Activated T-cell treated with anti-CD3 and anti-CD28 coated beads, Interleukin-2, amount 50 U/mL, for 24 hours (primary cell): ENCODE measurements around the gene ABLIM2.

Experiments
- DNase-seq: peaks from one replicate; pipeline ENCODE4 v3.0.0-alpha.2; 2020
- H3K27ac Mint-ChIP-seq: 2 replicates; pipeline ENCODE4 v1.8.0; 2020; ENCODE audit warnings: mild to moderate bottlenecking, mixed read lengths
- H3K27me3 Mint-ChIP-seq: 2 replicates; pipeline ENCODE4 v1.8.0; 2020; ENCODE audit warnings: mixed read lengths
- H3K36me3 Mint-ChIP-seq: 2 replicates; pipeline ENCODE4 v1.8.0; 2020; ENCODE audit warnings: low read depth, mixed read lengths
- H3K4me1 Mint-ChIP-seq: 2 replicates; pipeline ENCODE4 v1.8.0; 2020; ENCODE audit warnings: low read depth, mixed read lengths
- H3K4me3 Mint-ChIP-seq: 2 replicates; pipeline ENCODE4 v1.8.0; 2020; ENCODE audit warnings: mild to moderate bottlenecking, moderate library complexity, mixed read lengths
- H3K9me3 Mint-ChIP-seq: 2 replicates; pipeline ENCODE4 v1.8.0; 2020; ENCODE audit warnings: mixed read lengths

Gene ABLIM2

GRCh38 chr4:8084712-8085490, 73.7 kb downstream of the ABLIM2 start:
- no peaks in the 10 kb centered on the region for H3K27me3 Mint-ChIP-seq
- DNase-seq = no peak
- H3K4me3 Mint-ChIP-seq = no peak overlapping the region
- no peaks in the 10 kb centered on the region for H3K36me3 Mint-ChIP-seq
- no peaks in the 10 kb centered on the region for H3K9me3 Mint-ChIP-seq
- no peaks in the 10 kb centered on the region for H3K4me1 Mint-ChIP-seq
- no peak overlapping the region for H3K27ac Mint-ChIP-seq

GRCh38 chr4:8084031-8084660, 74.5 kb downstream of the ABLIM2 start:
- H3K27me3 Mint-ChIP-seq = no peaks in the 10 kb centered on the region
- H3K27ac Mint-ChIP-seq = no peak overlapping the region
- no peaks in the 10 kb centered on the region for H3K4me1 Mint-ChIP-seq

GRCh38 chr4:8083086-8083825, 75.4 kb downstream of the ABLIM2 start:
- Mint-ChIP-seq H3K27me3 (no peaks in the 10 kb centered on the region), H3K4me1 (no peaks in the 10 kb centered on the region), H3K36me3 (no peaks in the 10 kb centered on the region), H3K27ac (no peak overlapping the region), H3K4me3 (no peak overlapping the region), H3K9me3 (no peaks in the 10 kb centered on the region)
- DNase-seq = no peak

More at GRCh38 chr4:8084031-8084660, 74.5 kb downstream of the ABLIM2 start:
- Mint-ChIP-seq H3K9me3 (no peaks in the 10 kb centered on the region), H3K4me3 (no peak overlapping the region), H3K36me3 (no peaks in the 10 kb centered on the region)
- DNase-seq = no peak

DNA sequence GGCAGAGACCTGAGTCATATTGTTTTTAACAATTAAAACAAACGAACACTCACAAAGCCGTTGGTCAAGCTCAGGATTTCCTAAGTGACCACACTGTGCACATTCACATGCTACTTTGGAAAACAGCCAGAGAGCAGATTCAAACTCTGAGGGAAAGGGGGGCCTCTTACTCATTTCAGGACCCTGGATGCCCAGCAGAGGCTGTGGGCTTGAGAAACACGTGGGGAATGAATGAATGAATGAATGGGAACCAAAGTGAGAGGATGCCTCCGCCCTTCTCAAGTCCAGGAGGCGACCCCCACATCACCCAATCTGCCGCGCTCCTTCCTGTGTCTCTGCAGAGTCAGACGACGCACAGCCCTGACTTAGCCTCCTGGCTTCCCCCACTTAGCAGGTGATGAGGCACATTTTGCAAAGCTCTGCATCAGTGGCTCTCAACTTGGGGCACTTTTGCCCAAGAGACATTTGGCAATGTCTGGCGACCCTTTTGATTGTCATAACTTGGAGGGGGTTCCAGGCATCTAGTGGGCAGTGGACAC, 76.0 kb downstream of the ABLIM2 start:
- Mint-ChIP-seq H3K36me3 (no peaks in the 10 kb centered on the region), H3K27ac (no peak overlapping the region), H3K4me3 (no peak overlapping the region), H3K4me1 (no peaks in the 10 kb centered on the region), H3K9me3 (no peaks in the 10 kb centered on the region), H3K27me3 (no peaks in the 10 kb centered on the region)
- no peak for DNase-seq

DNA sequence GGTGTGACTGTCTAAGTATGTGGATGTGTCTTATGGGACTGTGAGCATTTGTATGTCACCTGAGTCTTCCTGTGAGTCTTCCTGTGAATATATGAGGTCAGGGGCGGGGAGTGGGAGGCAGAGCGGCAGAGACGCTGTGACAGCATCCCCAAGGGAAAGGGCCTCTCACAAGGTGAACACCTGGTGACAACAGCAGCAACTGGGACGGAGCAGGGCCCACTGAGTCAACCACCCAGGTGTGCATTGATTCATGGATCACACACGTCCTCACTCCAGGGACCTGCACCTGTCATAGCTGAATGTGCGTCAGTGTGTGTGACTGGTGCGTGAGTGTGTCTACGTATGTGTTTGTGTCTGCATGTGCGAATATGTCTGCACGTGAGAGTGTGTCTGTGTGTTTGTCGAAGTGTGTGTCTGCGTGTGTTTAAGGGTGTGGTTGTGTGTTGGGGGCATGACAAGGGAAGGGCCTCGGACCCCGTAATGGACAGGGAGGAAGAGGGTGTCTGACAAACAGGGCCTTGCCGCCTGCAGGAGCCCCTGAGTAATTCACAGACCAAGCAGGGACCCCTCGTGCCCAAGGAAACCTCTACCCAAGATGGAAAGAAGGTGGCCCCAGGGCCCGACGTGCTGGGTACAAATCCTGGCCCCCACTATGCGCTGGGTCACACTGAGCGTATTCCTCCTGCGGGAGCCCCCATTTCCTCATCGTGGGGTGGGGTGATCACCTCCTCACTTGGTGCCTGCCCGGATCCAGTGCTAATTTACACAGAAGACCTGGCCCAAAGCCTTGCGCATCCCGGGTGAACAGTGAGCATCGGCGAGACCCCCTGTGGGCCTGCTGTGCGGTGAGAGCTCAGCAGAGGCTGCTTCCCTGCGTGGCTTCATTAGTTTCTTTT, 76.7 kb downstream of the ABLIM2 start:
- Mint-ChIP-seq H3K27me3 (no peaks in the 10 kb centered on the region), H3K4me3 (no peak overlapping the region), H3K27ac (no peak overlapping the region), H3K36me3 (no peaks in the 10 kb centered on the region), H3K9me3 (no peaks in the 10 kb centered on the region), H3K4me1 (no peaks in the 10 kb centered on the region)
- DNase-seq = no peak

DNA sequence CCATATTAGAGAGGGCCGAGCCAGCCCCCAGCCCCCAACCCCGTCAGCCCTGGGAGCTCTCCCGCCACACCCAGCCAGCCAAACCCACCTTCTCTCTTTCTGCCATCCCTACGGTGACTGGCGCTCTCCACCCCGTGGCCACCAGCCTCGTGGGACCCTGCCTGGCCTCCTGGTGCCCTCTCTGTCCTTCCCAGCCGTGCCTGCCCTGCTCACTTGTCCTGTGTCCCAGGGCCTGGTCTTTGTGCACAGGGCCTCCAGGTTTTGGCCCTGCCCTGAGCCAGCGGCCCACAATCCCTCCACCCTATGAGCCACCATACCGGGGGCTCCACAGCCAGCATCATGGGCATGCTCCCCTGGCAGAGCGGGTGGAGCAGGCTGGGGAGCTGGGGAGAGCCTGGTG, 77.4 kb downstream of the ABLIM2 start:
- no peaks in the 10 kb centered on the region for H3K27me3 Mint-ChIP-seq
- H3K4me3 Mint-ChIP-seq = no peak overlapping the region
- no peak for DNase-seq
- no peak overlapping the region for H3K27ac Mint-ChIP-seq
- H3K36me3 Mint-ChIP-seq = no peaks in the 10 kb centered on the region
- H3K4me1 Mint-ChIP-seq = no peaks in the 10 kb centered on the region
- no peaks in the 10 kb centered on the region for H3K9me3 Mint-ChIP-seq

- H3K36me3 Mint-ChIP-seq = no peaks in the 10 kb centered on the region
- no peaks in the 10 kb centered on the region for H3K4me1 Mint-ChIP-seq
- no peak for DNase-seq
- no peak overlapping the region for H3K27ac Mint-ChIP-seq
- H3K9me3 Mint-ChIP-seq = no peaks in the 10 kb centered on the region
- no peaks in the 10 kb centered on the region for H3K27me3 Mint-ChIP-seq
- H3K4me3 Mint-ChIP-seq = no peak overlapping the region
Measured at GRCh38 chr4:8080754-8081065, 77.9 kb downstream of the ABLIM2 start.

DNA sequence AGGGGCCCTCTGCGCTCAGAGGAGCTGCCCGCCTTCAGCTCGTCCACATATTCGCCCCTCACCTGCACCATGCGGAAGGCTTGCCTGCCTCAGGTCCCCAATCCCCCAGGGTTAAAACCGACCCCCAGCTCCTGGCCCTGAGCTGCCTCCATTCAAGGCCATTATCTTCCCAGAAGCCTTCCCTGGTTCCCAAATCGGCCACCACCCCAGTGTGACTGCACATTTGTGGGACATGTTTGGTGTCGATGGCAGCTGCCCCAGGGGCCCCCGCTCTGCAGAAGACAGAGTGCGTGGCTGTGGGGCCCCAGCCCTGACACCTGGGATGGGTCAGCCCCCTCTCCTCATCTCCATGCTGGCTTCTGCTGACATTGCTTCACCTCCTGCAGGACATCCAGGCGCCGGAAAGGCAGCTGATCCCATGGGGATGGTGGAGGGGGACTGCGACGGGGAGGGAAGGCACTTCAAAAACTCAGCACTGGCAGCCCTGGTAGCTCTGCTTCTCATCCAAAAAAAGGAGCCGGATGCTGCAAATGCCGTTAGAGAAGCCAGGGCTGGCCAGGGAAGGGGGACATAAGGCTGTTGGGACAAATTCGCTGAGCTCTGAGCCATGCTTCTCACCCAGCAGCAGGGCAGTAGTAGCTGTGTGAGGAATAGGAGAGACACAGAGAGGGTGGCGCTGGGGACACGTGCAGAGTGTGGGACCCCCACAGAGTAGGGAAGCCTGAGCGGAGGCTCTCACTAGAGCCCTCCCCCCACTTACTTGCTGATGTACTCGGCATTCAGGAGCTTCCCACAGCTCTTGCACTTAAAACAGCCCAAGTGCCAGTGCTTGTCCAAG, 78.5 kb downstream of the ABLIM2 start:
- no peak overlapping the region for H3K27ac Mint-ChIP-seq
- no peak overlapping the region for H3K4me3 Mint-ChIP-seq
- H3K36me3 Mint-ChIP-seq = no peaks in the 10 kb centered on the region
- no peaks in the 10 kb centered on the region for H3K9me3 Mint-ChIP-seq
- DNase-seq = no peak
- no peaks in the 10 kb centered on the region for H3K4me1 Mint-ChIP-seq
- H3K27me3 Mint-ChIP-seq = no peaks in the 10 kb centered on the region

DNA sequence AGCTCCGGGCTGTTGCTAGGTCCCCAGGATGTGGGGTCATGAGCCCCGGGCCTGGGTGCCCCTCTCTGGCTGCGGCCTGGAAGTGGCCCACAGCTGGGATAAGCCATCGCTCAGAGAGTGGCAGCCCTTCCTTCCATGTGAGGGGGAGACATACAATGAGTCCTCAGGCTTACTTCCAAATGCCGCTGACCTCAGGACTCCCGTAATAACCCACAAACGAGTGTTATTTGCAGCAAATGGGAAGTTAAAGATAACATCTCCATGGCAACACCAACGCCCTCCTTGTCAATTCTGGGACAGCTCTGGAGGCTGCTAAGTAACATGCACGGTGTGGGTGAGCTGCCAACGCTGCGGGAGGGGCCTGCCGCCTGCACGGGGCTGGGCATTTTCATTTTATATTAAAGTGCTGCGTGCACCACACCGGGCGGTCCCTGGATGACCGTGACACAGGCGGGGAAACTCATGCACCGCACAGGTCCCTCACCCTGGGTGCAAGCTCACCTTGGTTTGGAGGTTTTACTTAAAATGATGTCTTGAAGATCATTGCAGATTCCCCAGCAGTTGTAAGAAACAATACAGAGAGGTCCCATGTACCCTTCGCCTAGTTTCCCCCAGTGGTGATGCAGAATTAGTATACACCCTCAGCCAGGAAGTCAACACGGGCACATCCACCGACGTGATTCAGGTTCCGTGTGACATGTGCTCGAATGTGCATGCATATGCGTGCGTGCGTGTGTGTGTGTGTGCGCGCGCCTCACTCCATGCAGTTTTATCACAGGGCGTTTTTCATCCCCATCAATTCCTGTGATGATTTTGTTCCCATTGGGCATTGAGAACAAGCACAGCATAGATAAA, 79.4 kb downstream of the ABLIM2 start:
- no peak for DNase-seq
- no peaks in the 10 kb centered on the region for H3K36me3 Mint-ChIP-seq
- no peak overlapping the region for H3K4me3 Mint-ChIP-seq
- H3K27ac Mint-ChIP-seq = no peak overlapping the region
- H3K27me3 Mint-ChIP-seq = no peaks in the 10 kb centered on the region
- no peaks in the 10 kb centered on the region for H3K4me1 Mint-ChIP-seq
- no peaks in the 10 kb centered on the region for H3K9me3 Mint-ChIP-seq

- no peak overlapping the region for H3K27ac Mint-ChIP-seq
- no peaks in the 10 kb centered on the region for H3K27me3 Mint-ChIP-seq
- DNase-seq = no peak
- H3K4me1 Mint-ChIP-seq = no peaks in the 10 kb centered on the region
- no peaks in the 10 kb centered on the region for H3K9me3 Mint-ChIP-seq
- H3K36me3 Mint-ChIP-seq = no peaks in the 10 kb centered on the region
- H3K4me3 Mint-ChIP-seq = no peak overlapping the region
Measured at GRCh38 chr4:8078610-8079015, 80.0 kb downstream of the ABLIM2 start.

- DNase-seq = no peak
- Mint-ChIP-seq H3K36me3 (no peaks in the 10 kb centered on the region), H3K4me3 (no peak overlapping the region), H3K4me1 (no peaks in the 10 kb centered on the region), H3K27me3 (peaks cover under 1% of the 10 kb centered on the region), H3K27ac (no peak overlapping the region), H3K9me3 (no peaks in the 10 kb centered on the region)
Measured at GRCh38 chr4:8078109-8078494, 80.5 kb downstream of the ABLIM2 start.

DNA sequence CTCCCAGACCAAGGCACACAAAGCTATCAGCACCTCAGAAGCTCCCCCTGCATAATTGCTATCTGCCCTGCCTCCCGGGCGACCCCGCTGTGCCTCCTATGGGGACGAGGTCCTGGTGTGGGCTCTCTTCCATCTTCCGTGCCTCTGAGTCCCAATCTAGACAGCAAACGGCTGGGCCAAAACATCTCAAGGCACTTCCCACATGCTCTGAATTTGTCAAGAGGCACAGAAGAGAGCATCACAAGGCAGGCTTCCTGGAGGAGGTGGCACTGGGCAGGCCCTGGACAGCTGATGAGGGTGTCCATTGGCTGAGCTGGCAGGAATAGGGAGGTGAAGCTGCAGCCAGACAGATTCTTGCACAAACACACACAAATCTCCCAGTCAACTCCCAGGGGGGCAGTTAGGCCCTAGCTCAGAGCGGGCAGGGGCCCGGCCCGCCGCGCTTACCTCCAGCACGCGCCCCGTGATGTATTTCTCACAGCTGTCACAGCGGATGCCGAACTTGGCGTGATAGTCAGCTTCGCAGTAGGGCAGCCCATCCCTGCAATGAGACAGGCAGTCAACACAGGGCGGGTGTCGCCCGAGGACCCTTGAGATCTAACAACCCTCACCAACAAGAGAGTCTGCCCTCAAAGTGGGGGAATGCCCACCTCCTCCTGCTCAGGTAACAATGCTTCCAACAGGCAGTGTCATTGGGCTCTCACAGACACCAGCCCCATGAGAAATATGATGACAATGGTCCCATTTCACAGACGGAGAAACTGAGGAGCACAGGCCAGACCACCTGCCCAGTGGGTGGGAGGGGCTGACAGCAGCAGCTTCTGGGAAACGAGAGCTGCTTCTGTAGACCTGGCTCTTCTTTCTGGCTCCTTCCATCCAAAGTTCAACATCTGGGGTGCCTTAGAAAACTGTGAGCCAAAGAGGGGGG, 81.2 kb downstream of the ABLIM2 start:
- DNase-seq = no peak
- H3K27me3 Mint-ChIP-seq = peaks cover 7% of the 10 kb centered on the region

More for the DNA sequence above, 81.2 kb downstream of the ABLIM2 start:
- H3K4me1 Mint-ChIP-seq = no peaks in the 10 kb centered on the region
- H3K4me3 Mint-ChIP-seq = no peak overlapping the region
- H3K27ac Mint-ChIP-seq = no peak overlapping the region
- H3K9me3 Mint-ChIP-seq = no peaks in the 10 kb centered on the region
- no peaks in the 10 kb centered on the region for H3K36me3 Mint-ChIP-seq
